NCI-H128 (cell line): ENCODE data around the gene CACNG6.
"Not testable (repeated sequence)": the region's sequence is repeated elsewhere in the genome, so short reads cannot be mapped to it uniquely, and the experiment has no call there.

Source experiments
- DNase-seq: peaks from one replicate; lab custom pipeline; 2025; ENCODE audit not compliant: unreplicated experiment; lab: John Stamatoyannopoulos, UW

The CACNG6 gene

GRCh38 chr19:53999694-54000093 lies 8.3 kb downstream of the CACNG6 start:
- no peak for DNase-seq

- no peak for DNase-seq
These were observed 10.1 kb downstream of the CACNG6 start for GRCh38 chr19:54001496-54001895.

GRCh38 chr19:54002495-54003315 lies 11.3 kb downstream of the CACNG6 start:
- no peak for DNase-seq

GRCh38 chr19:54009440-54009839 lies 18.0 kb downstream of the CACNG6 start:
- DNase-seq: no peak

GRCh38 chr19:54010474-54010873 lies 19.0 kb downstream of the CACNG6 start:
- no peak for DNase-seq

- no peak for DNase-seq
These were observed 20.2 kb downstream of the CACNG6 start for GRCh38 chr19:54011507-54012211.

GRCh38 chr19:54013866-54014265 lies 22.4 kb downstream of the CACNG6 start:
- no peak for DNase-seq

- DNase-seq: no peak
These were observed 23.6 kb downstream of the CACNG6 start for GRCh38 chr19:54014920-54015560.

GRCh38 chr19:54017261-54017660 lies 25.8 kb downstream of the CACNG6 start:
- no peak for DNase-seq

- DNase-seq: no peak
These were observed 29.9 kb downstream of the CACNG6 start for GRCh38 chr19:54021363-54021762.

GRCh38 chr19:54021932-54022331 lies 30.5 kb downstream of the CACNG6 start:
- DNase-seq: no peak

- DNase-seq: no peak
These were observed 31.8 kb downstream of the CACNG6 start for GRCh38 chr19:54023191-54023590.

GRCh38 chr19:54024660-54025059 lies 33.2 kb downstream of the CACNG6 start:
- no peak for DNase-seq

GRCh38 chr19:54026656-54027055 lies 35.2 kb downstream of the CACNG6 start:
- DNase-seq: no peak

GRCh38 chr19:54029301-54029700 lies 37.9 kb downstream of the CACNG6 start:
- DNase-seq: no peak

- DNase-seq: no peak
These were observed 38.6 kb downstream of the CACNG6 start for GRCh38 chr19:54029930-54030490.

GRCh38 chr19:54030895-54031586 lies 39.6 kb downstream of the CACNG6 start:
- DNase-seq: no peak

GRCh38 chr19:54035215-54036178 lies 44.1 kb downstream of the CACNG6 start:
- no peak for DNase-seq

GRCh38 chr19:54036542-54036941 lies 45.1 kb downstream of the CACNG6 start:
- not testable (repeated sequence) for DNase-seq

GRCh38 chr19:54040003-54040402 lies 48.6 kb downstream of the CACNG6 start:
- DNase-seq: no peak
